Measurements from ENCODE around the gene LLGL2.
A peak's percentile ranks its signal among the peaks of the same experiment; 100 is the strongest.
"Not testable (repeated sequence)": the region's sequence is repeated elsewhere in the genome, so short reads cannot be mapped to it uniquely, and the experiment has no call there.

The LLGL2 gene

DNA sequence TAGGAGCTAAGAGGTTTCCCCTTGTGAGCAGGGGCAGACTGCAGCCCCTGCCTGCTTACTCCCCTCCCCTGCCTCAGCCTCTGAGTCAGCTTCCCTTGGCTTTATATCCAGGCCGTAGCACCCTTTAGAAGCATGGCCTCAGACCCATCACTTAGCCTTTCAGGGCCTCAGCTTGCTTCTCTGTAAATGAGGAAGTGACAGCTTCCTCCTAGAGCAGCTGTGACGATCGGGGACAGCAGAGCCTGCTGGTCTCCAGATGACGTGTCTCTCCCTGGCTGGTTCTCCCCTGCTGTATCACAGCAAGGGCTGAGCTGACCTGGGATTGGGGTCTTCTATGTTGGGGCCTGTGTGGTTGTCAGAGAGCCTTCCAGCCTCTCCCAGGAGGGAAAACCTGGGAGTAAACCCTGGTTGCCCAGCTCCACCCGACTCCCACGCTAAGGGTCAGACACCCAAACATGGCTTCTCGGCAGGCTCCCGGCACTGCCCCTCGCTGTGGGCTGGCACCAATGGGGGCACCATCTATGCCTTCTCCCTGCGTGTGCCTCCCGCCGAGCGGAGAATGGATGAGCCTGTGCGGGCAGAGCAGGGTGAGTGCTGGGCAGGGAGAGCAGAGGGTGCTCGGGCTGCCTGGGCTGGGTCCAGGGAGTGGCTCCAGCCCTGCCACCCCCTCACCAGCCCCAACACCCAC lies 45.8 kb downstream of the LLGL2 start:
- DNase-seq = no peak

DNA sequence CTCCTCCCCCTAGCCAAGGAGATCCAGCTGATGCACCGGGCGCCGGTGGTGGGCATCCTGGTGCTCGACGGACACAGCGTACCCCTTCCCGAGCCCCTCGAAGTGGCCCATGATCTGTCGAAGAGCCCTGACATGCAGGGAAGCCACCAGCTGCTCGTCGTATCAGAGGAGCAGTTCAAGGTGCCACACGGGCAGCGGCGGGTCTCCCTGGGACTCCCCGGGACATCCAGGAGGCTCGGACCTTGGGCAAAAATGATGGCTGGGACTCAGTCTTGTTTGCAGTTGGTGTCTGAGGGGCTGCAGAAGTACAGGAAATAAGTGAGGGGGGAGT lies 46.4 kb downstream of the LLGL2 start:
- no peak for DNase-seq

DNA sequence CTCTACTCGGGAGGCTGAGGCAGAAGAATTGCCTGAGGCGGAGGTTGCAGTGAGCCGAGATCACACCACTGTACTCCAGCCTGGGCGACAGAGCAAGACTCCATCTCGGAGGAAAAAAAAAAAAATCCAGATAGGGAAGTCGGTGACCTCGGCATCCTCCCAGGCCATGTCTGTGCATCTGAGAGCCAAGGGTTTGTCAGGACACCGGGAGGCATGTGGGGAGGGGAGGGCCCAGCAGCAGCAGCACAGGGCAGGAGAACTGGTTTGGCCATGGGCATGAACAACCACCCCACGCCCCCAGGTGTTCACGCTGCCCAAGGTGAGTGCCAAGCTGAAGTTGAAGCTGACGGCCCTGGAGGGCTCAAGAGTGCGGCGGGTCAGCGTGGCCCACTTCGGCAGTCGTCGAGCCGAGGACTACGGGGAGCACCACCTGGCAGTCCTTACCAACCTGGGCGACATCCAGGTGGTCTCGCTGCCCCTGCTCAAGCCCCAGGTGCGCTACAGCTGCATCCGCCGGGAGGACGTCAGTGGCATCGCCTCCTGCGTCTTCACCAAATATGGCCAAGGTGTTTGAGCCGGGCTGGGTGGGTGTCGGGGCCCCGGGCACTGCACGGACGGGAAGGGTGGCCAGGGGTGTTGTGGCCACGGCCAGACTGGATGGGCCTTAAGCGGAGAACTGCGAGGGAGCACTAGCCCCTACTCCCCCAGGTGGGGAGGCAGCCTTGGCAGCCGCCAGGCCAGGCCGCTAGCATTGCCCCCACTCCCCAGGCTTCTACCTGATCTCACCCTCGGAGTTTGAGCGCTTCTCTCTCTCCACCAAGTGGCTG lies 47.4 kb downstream of the LLGL2 start:
- no peak for DNase-seq

DNA sequence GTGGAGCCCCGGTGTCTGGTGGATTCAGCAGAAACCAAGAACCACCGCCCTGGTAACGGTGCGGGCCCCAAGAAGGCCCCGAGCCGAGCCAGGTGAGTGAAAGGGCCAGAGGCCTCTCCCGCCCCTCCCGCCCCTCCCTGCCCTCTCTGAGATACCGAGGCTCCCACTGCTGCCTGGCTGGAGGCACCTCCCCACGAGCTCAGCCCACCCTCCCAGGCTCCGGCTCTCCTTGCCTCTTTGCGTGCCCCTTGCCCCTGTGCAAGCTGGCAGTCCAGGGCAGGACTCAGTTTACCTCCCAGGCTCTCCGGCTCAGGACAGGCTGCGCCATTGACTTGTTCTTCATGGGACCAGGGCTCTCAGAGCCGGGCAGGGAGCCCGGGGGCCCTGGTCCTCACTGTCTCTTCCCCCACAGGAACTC lies 48.1 kb downstream of the LLGL2 start:
- no peak for DNase-seq

DNA sequence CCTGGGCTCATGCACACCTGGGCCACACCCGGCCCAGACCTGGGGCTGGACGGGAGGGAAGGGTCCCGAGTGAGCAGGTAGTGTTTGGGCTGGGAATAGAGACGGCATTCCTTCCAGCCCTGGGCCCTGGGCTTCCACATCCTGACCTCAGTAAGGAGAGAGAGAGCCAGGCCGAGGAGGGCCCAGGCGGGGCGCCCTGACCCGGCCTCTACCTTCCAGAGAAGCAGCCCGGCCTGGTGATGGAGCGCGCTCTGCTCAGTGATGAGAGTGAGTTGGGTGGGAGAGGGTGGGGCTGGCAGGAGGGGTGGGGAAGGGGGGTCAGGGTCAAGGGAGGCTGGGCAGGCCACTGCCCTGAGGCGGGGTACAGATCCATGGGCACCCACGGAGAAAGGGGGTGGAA lies 48.5 kb downstream of the LLGL2 start:
- DNase-seq = no peak

DNA sequence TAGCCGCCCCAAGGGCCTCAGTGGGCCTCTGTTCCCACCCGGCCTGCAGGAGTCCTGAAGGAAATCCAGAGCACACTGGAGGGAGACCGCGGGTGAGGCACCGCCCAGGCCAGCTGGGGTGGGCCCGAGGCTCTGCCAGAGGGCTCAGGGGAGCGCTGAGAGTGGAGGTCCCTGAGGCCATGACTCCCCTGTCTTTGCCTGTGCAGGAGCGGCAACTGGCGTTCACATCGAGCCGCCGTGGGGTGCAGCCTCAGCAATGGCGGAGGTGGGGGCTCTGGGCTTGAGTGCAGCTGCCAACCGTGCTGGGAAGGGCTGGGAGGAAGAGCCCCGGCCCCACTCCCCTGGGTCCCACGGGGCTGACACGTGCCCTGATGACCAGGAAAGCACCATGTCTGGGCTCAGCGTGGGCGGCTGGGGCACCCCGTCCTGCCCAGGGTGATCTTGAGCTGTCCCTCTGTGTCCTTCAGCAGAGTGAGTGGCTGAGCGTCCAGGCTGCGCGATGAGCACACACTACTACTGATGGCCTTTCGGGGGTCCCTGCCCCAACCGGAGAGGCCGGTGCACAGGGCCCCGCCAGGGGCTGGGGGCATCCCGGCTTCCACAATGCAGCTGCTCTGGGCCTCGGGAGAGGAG lies 49.0 kb downstream of the LLGL2 start:
- no peak for DNase-seq

DNA sequence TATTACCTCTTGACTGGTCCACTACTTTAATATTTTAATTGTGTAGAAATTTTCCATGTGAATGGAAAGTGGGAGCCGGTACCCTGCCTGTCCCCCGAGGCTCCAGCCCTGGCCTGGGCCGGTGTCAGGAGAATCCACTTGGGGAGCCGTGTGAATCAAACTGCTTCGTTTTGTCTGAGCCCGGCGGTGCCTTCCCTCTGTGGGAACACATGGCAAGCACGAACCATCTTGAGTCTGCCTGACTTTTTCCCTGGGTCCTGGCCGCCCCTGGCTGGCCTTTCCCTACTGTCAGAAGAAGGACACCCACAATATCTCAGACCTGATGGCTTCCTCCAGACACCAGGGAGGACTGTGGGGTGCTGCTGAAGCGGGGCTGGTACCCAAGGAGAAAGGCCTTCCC lies 49.7 kb downstream of the LLGL2 start:
- DNase-seq = no peak

DNA sequence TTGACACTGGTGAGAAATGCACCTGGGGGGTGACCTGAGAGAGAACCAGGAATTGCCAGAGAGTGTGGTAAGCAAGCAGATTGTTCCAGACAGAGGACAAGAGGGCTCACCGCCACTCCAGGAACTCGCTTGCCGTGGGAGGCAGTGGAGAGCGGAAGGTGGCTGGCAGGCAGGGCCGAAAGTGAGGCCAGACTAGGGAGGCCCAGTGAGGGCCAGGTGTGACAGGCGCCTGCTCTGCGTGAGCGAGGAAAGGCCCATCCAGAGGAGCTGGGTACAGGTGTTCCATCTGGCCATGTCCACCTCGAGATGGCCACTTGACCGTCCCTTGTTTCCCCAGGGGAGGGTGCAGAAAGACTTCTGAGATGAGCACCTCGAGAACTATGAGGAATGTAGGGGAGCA lies 50.2 kb downstream of the LLGL2 start:
- DNase-seq = no peak

DNA sequence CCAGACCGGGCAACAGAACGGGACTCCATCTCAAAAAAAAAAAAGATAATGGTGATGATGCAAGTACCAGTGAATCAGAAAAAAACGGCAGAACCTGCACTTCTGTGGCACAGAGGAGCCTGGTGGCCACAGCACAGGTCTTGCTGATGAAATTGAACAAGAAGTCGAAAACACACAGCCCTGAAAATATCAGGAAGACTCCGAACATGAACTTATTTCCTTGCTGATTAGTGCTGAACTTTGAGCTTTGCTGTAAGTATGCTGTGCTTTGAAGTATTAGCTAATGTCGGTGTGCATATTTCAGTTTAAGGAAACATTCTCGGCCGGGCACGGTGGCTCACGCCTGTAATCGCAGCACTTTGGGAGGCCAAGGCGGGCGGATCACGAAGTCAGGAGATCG lies 51.2 kb downstream of the LLGL2 start:
- no peak for DNase-seq

DNA sequence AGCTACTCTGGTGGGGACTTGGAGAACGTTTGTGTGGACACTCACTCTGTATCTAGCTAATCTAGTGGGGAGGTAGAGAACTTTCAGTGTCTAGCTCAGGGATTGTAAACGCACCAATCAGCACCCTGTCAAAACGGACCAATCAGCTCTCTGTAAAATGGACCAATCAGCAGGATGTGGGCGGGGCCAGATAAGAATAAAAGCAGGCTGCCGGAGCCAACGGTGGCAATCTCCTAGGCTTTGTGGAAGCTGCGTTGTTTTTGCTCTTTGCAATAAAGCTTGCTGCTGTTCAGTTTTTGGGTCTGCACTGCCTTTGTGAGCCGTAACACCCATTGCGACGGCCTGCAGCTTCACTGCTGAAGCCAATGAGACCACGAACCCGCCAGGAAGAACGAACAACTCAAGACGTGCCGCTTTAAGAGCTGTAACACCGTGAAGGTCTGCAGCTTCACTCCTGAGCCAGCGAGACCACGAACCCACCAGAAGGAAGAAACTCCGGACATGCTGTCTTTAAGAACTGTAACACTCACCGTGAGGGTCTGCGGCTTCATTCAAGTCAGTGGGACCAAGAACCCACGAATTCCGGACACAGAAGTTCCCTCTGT lies 55.7 kb downstream of the LLGL2 start:
- DNase-seq = peak; percentile 68

DNA sequence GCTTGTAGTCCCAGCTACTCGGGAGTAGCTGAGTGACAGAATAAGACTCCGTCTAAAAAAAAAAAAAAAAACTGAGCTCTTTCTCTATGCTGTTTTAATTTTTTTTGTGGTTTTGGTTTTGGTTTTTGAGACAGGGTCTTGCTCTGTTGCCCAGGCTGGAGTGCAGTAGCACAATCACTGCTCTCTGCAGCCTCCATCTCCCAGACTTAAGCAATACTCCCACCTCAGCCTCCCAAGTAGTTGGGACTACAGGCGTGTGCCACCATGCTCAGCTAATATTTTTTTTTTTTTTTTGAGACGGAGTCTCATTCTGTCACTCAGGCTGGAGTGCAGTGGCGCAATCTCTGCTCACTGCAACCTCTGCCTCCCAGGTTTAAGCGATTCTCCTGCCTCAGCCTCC lies 57.7 kb downstream of the LLGL2 start:
- DNase-seq = not testable (repeated sequence)

DNA sequence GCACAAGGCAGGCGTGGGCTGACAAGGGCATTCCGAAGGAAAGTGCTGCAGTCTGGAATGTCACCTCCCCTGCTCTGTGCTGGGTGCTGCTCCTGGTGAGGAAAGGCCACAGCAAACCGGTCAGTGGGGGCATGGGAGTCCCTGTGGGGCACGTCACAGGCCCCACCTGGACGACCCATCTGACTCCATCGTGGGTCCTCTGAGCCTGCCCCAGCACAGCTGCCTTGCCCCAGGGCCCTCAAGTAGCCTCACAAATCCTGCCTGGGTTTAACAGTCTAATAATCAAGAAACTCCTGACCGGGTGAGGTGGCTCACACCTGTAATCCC lies 59.3 kb downstream of the LLGL2 start:
- DNase-seq = no peak

DNA sequence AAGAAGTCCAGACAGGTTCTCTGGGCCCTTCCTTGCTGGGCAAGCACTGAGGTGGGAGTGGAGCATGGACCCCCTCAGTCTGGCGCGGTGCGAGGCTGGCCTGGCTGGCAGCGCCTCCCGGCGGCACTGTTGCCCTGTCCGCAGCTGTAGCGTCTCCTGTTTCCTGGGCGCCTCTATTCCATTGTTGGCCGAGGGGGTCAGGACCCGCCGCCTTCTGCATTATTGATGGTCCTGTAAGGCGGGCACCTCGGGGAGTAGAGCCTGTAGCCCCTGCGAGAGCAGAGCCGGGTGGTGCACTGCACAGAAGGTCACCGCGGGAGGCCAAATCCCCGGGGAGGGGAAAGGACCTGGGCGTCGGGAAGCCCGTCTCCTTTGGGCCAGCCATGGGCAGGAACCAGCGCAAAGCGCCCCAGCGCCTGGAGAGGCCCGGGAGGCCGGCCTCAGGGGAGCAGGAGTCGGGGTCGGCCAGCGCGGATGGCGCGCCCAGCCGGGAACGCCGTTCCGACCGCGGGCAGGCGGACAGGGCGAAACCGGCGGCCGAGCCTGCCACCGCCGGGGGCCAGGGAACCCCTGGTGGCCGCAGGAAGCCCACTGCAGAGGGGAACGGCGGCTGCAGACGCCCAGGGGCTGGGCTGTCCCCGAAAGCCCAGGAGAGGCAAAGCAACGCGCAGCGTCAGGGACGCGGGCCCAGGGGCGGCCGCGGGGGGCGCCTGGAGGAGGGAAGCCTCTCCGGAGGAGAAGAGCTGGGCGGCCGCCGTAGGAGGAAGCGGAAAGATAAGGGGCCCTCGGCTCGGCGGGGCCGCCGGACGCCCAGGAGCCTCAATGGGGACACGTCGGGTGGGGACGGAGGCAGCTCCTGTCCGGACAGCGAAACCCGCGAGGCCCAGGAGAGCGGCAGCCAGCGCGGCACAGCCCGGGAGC lies 62.4 kb downstream of the LLGL2 start, which contains the start of gene MYO15B:
Gene MYO15B, plus strand, starts transcription at position 126 of the 921 bp plus-strand sequence. Its CDS starts 258 bp downstream, at position 384.
- DNase-seq = peak; percentile 62

DNA sequence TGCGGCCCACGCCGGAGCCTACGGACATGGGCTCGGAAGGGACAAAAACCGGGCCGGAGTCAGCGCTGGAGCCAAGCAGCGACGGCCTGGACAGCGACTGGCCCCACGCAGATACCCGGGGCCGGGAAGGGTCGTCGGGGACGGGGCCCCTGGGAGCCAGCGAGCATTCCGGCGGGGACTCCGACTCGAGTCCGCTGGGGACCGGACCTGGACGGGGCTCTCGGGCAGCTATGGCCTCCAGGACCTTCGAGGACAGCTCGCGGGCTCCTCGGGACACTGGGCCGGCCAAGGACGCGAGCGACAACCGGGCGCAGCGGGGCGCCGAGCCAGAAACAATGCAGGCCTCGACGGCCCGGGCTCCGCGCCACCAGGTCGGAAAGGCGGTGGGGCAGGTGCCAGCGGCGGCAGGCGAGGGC lies 63.1 kb downstream of the LLGL2 start:
- DNase-seq = no peak

DNA sequence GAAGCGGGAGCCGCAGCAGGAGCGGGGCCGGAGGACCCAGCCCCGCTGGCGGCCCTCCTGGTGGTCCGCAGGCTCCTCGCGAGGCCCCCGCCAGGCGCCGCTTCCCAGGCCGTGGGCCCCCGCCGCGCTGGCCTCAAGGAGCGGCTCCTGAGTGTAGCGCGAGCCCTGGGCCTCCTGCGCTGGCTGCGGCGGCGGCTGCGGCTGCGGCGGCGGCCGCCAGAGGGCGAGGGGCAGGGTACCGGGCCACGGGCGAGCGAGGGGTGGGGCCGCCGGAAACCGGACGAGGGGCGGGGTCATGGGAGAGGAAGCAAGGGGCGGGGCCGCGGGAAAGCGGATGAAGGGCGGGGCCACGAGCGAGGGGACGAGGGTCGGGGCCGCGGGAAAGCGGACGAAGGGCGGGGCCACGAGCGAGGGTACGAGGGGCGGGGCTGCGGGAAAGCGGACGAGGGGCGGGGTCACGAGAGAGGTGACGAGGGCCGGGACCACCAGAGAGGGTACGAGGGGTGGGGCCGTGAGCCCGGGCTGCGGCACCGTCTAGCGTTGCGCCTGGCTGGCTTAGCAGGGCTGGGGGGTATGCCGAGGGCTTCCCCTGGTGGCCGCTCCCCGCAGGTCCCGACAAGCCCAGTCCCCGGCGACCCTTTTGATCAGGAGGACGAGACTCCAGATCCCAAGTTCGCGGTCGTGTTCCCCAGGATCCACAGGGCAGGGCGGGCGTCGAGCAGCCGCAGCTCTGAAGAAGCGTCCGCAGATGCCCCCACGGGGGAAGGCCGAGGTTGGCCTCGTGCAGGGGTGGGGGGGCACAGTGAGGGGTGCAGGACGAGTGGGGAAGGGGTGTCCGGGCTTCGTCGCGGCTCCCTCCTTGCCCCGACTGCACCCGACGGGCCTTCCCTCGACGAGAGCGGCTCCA lies 63.8 kb downstream of the LLGL2 start:
- peak; percentile 96 for DNase-seq

DNA sequence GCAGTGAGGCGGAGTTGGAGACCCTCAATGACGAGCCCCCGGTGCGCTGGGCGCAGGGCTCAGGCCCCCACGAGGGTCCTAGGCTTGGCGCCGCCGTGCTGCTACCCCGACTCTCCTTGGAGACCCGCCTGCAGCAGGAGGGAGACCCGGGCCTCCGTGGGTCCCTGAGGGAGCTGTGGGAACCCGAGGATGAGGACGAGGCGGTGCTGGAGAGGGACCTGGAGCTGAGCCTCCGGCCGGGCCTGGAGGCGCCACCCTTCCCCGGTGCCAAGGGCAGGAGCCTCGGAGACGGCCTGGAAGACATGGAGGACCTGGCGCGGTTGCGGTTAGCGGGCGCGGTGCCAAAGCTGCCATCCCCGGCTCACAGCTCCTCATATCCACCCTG lies 64.4 kb downstream of the LLGL2 start:
- no peak for DNase-seq

DNA sequence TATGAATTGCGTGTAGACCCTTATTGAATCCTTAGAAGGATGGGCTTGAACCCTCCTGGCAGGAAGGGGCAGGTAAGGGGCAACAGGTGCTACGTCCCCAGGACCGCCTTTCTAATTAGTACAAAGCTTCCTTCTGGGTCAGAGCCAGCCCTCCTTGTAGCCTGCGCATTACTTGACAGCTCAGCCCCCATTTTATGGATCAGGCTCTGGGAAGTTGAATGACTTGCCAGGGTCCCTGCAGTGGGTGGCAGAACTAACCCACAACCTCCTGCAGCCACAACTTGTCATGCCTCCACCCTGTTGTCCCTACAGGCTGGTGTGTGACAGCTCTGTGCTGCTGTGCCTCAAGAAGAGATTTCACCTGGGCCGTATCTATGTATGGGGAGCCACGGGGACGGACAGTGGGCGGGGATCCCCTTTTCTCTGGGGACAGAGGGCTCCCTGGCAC lies 64.8 kb downstream of the LLGL2 start:
- DNase-seq = no peak

DNA sequence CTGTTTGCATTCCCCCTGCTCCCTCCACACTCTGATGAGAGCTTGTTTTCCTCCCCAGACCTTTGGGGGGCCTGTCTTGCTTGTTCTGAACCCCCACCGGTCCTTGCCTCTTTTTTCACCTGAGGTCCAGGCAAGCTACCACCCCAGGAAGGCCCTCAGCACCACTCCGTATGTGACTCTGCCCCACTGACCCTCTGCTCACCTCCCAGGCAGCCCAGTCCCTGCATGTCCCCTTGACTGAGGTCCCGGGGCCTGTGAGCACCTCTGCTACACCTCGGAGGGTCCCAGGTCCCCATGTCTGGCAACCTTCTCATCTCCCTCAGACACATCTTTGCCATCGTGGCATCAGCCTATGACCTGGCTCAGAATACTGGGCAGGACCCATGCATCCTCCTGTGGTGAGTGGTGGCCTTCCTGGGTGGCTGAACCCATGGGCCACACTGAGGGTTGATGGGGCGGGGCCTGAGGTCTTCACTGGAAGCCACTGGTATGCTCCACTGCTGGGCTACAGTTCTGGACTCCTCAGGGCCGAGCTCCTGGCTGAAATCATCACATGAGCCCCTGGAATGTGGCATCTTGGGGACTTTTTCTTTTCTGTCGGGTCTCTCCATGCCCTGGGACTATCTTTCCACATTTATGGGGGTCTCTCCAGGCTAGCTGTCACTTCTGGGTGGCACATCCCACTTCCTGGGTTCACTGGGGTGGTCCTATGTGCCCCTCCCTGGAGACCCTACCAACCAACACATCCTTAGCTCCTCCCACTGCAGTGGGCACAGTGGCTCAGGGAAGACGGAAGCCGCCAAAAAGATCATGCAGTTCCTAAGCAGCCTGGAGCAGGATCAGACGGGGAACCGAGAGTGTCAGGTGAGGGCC lies 65.6 kb downstream of the LLGL2 start:
- DNase-seq = no peak

DNA sequence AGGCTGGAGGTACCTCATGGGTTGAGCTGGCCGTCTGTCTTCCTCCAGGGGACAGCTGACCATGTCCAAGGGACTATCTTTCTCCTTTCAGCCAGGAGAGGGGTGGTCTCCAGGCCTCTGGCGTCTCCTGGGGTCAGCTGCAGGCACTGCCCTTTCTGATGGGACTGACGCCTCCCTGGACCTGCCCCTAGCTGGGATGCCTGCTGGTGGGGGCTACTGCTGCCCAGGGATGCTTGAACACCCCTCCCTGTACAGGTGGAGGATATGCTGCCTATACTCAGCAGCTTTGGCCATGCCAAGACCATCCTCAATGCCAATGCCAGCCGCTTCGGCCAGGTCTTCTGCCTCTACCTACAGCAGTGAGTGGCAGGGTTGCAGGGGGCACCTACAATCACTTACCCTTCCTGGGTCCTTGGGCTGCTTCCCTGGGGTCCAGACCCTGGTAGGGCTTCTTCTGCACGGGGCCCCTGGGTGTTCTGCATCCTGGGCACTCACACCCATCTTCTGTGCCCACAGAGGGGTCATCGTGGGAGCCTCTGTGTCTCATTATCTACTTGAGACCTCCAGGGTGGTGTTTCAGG lies 66.3 kb downstream of the LLGL2 start:
- no peak for DNase-seq

Measured in stimulated activated CD4-positive, alpha-beta T cell treated with anti-CD3 and anti-CD28 coated beads, Interleukin-1b, Interleukin-23, amount 100 ng/mL, for 48 hours (primary cell).